Suppressor macrophage (primary cell): ENCODE measurements around the gene TRABD.
A peak's percentile ranks its signal among the peaks of the same experiment; 100 is the strongest.

Experiments used
- DNase-seq, 4 experiments: peaks; one replicate each; pipeline ENCODE4 v3.0.0-alpha.2; 2020 to 2022

Gene TRABD

GRCh38 chr22:50244420-50245213 lies 58.9 kb downstream of the TRABD start, which contains the start of gene TUBGCP6:
TSS of gene TUBGCP6 (minus strand) at chr22:50245023. CDS start at chr22:50244459, 564 bp downstream.
- peak; percentile 96 to 98 (median 97) for DNase-seq

GRCh38 chr22:50245214-50246072 lies 59.7 kb downstream of the TRABD start:
- DNase-seq: no peak

GRCh38 chr22:50246242-50247175 lies 60.8 kb downstream of the TRABD start:
- no peak for DNase-seq

GRCh38 chr22:50247748-50248147 lies 62.0 kb downstream of the TRABD start:
- DNase-seq: peak in 3 of 4 experiments; percentile 18 to 43 (median 39)

GRCh38 chr22:50248196-50249081 lies 62.7 kb downstream of the TRABD start:
- DNase-seq: no peak
